Measurements from ENCODE around the gene ABCB9. TPM values are rescaled to one million over a fixed set of nuclear protein-coding genes. Genes with fewer than 3 reads are reported as not detected.
"Not testable (repeated sequence)": the region's sequence is repeated elsewhere in the genome, so short reads cannot be mapped to it uniquely, and the experiment has no call there.

The ABCB9 gene
- total and polyA plus RNA-seq, 2 donors (not counting 1 experiment from before 2014, with no cell fraction given): 2.1 to 3.7 TPM

DNA sequence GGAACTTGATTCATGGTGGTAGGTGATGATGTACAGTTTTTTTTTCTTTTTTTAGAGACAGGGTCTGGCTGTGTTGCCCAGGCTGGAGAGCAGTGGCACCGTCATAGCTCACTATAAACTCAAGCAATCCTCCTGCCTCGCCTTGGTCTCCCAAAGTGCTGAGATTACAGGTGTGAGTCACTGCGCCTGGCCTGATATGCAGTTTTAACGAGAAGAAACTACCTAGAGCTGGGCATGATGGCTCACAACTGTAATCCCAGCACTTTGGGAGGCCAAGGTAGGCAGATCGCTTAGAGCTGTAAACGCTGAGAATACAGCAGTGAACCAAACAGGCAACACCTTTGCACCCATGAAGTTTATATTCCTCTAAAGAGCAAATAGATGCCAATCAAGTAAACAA, 57.3 kb downstream of the ABCB9 start:
- TF ChIP-seq, protein P1, sequence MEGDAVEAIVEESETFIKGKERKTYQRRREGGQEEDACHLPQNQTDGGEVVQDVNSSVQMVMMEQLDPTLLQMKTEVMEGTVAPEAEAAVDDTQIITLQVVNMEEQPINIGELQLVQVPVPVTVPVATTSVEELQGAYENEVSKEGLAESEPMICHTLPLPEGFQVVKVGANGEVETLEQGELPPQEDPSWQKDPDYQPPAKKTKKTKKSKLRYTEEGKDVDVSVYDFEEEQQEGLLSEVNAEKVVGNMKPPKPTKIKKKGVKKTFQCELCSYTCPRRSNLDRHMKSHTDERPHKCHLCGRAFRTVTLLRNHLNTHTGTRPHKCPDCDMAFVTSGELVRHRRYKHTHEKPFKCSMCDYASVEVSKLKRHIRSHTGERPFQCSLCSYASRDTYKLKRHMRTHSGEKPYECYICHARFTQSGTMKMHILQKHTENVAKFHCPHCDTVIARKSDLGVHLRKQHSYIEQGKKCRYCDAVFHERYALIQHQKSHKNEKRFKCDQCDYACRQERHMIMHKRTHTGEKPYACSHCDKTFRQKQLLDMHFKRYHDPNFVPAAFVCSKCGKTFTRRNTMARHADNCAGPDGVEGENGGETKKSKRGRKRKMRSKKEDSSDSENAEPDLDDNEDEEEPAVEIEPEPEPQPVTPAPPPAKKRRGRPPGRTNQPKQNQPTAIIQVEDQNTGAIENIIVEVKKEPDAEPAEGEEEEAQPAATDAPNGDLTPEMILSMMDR (IDR thresholded peaks at IDR 0.05): no peak
- TF ChIP-seq EZH2 (IDR thresholded peaks at IDR 0.05; ENCODE audit: borderline replicate concordance, insufficient read depth, low read depth, low read length, poor library complexity, severe bottlenecking): no peak
- ChIA-PET CTCF (interaction anchor here (0.6 to 1.5 kb wide), 2 partner anchors 11 to 365 kb away, joined by 3 read pairs; no protein-coding TSS in a partner anchor), POLR2A (interaction anchor here (0.7 kb wide), 1 partner anchor 65 kb away, joined by 3 read pairs; no protein-coding TSS in a partner anchor)
- H3K9me3 Mint-ChIP-seq (ENCODE audit: insufficient read depth): no peaks in the 10 kb centered on the region
- no peak overlapping the region for H3K9ac ChIP-seq (ENCODE audit: low read length)
- intact Hi-C loops (cut with micrococcal nuclease): no loop called here
- no peaks in the 10 kb centered on the region for H3K27me3 ChIP-seq (replicated peaks in 1 of 4; ENCODE audit: control extremely low read depth in 1 of 4, control insufficient read depth in 3 of 4, insufficient read depth in 4 of 4, low read length in 3 of 4)
- DNase-seq (no peak), ATAC-seq (ENCODE audit: low read depth) (no peak)
- 95% methylated on average over 5 of the region's 6 CpGs for WGBS (ENCODE audit: insufficient coverage)
- H2AFZ ChIP-seq (ENCODE audit: insufficient read depth, low read depth, low read length, poor library complexity, severe bottlenecking): no peak overlapping the region
- H3K4me1 ChIP-seq (ENCODE audit: control insufficient read depth in 2 of 2, insufficient read depth in 2 of 2, low read length in 2 of 2): no peaks in the 10 kb centered on the region
- no peak overlapping the region for H3K4me2 ChIP-seq (replicated peaks; ENCODE audit: low read depth, low read length, poor library complexity, severe bottlenecking)
- H3K4me1 Mint-ChIP-seq: peaks cover 2% of the 10 kb centered on the region
- no peaks in the 10 kb centered on the region for H3K79me2 ChIP-seq (ENCODE audit: control insufficient read depth, insufficient read depth, low read length)
- H3K4me3 ChIP-seq (ENCODE audit: control extremely low read depth in 1 of 5, extremely low read depth in 1 of 5, insufficient read depth in 1 of 5, low read depth in 2 of 5, low read length in 4 of 5): no peak overlapping the region
- H3K4me3 Mint-ChIP-seq: no peak overlapping the region
- no peak overlapping the region for H3K27ac Mint-ChIP-seq
- no peaks in the 10 kb centered on the region for H4K20me1 ChIP-seq (ENCODE audit: control insufficient read depth, insufficient read depth, low read length, poor library complexity, severe bottlenecking)
- no peak overlapping the region for H3K27ac ChIP-seq (ENCODE audit: low read length in 2 of 2)
- H3K36me3 ChIP-seq (replicated peaks in 1 of 2; ENCODE audit: control extremely low read depth in 1 of 2, control insufficient read depth in 1 of 2, extremely low read depth in 1 of 2, insufficient read depth in 2 of 2, low read length in 1 of 2): no peaks in the 10 kb centered on the region
- H3K27me3 Mint-ChIP-seq: no peaks in the 10 kb centered on the region
- no peaks in the 10 kb centered on the region for H3K9me3 ChIP-seq (ENCODE audit: control extremely low read depth in 1 of 3, control insufficient read depth in 2 of 3, insufficient read depth in 1 of 3, low read length in 2 of 3)

DNA sequence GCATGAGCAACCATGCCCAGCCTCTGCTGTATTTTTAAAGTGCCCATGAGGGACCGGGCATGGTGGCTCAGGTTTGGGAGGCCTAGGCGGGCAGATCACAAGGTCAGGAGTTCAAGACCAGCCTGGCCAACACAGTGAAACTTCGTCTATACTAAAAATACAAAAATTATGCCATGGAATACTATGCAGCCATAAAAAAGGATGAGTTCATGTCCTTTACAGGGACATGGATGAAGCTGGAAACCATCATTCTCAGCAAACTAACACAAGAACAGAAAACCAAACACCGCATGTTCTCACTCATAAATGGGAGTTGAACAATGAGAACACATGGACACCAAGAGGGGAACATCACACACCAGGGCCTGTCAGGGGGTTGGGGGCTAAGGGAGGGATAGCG, 61.0 kb downstream of the ABCB9 start:
- H2AFZ ChIP-seq (ENCODE audit: insufficient read depth, low read depth, low read length, poor library complexity, severe bottlenecking); H3K4me3 Mint-ChIP-seq; H3K27ac Mint-ChIP-seq; H3K9me3 ChIP-seq (ENCODE audit: control extremely low read depth in 1 of 3, control insufficient read depth in 2 of 3, insufficient read depth in 1 of 3, low read length in 2 of 3); H3K4me3 ChIP-seq (ENCODE audit: control extremely low read depth in 1 of 5, extremely low read depth in 1 of 5, insufficient read depth in 1 of 5, low read depth in 2 of 5, low read length in 4 of 5); H4K20me1 ChIP-seq (ENCODE audit: control insufficient read depth, insufficient read depth, low read length, poor library complexity, severe bottlenecking); H3K9ac ChIP-seq (ENCODE audit: low read length); POLR2A ChIA-PET; H3K9me3 Mint-ChIP-seq (ENCODE audit: insufficient read depth); intact Hi-C loops (cut with micrococcal nuclease); CTCF ChIA-PET; H3K79me2 ChIP-seq (ENCODE audit: control insufficient read depth, insufficient read depth, low read length); DNase-seq; H3K27ac ChIP-seq (ENCODE audit: low read length in 2 of 2); ATAC-seq (ENCODE audit: low read depth); H3K27me3 Mint-ChIP-seq; H3K4me2 ChIP-seq (replicated peaks; ENCODE audit: low read depth, low read length, poor library complexity, severe bottlenecking); H3K27me3 ChIP-seq (replicated peaks in 1 of 4; ENCODE audit: control extremely low read depth in 1 of 4, control insufficient read depth in 3 of 4, insufficient read depth in 4 of 4, low read length in 3 of 4); H3K36me3 ChIP-seq (replicated peaks in 1 of 2; ENCODE audit: control extremely low read depth in 1 of 2, control insufficient read depth in 1 of 2, extremely low read depth in 1 of 2, insufficient read depth in 2 of 2, low read length in 1 of 2): not testable (repeated sequence)
- H3K4me1 Mint-ChIP-seq: peaks cover 29% of the 10 kb centered on the region
- WGBS (ENCODE audit: insufficient coverage): 100% methylated on average over 2 of the region's 5 CpGs
- H3K4me1 ChIP-seq (ENCODE audit: control insufficient read depth in 2 of 2, insufficient read depth in 2 of 2, low read length in 2 of 2): peaks cover 26 to 31% of the 10 kb centered on the region in 2 donors

All from B cell (primary cell).